ENCODE results near the gene SELENOM. TPM values are rescaled to one million over a fixed set of nuclear protein-coding genes. Genes with fewer than 3 reads are reported as not detected.
"Not testable (repeated sequence)": the region's sequence is repeated elsewhere in the genome, so short reads cannot be mapped to it uniquely, and the experiment has no call there.

SELENOM gene
- total RNA-seq, 1 donor from 2014 or later = 89.0 TPM

DNA sequence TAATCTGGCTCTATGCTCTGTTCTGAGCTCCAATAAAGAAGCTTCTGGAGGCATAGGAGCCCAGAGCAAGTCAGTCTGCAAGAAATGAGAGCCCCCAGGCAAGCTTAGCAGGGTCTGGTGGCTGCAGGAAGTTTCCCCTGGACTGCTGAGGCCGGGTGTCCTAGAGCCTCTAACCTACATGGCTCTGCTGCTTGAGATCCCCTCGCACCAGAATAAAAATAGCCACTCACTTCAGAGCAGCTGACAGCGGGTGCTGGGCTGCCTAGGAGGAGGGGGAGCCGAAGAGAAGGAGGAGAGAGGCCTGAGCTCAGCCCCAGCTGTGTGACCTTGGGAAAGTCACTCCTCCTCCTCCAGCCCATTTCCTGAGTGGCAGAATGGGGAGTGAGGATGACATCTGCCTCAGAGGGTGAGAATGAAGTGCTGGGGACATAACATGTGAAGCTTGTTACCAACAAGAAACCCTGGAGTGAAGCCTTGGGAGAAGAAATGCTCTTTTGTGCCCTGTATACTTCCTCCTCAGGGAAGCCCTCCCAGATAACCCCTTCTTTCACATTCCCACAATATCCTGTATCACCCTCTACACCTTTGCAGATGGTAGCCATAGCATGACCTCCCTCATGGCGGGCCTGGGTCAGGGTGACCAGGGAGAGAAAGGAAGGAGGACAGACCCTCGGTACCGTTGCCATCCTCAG lies 11.8 kb upstream of the SELENOM start:
- no peak for DNase-seq
- H3K27me3 ChIP-seq = no peaks in the 10 kb centered on the region
- no peaks in the 10 kb centered on the region for H3K36me3 ChIP-seq
- intact Hi-C loops (cut with DNase I) = no loop called here
- ATAC-seq = no peak
- H3K27ac ChIP-seq = no peak overlapping the region
- peaks cover 3% of the 10 kb centered on the region for H3K4me1 ChIP-seq
- H3K4me3 ChIP-seq = no peak overlapping the region
- H3K9me3 ChIP-seq = no peaks in the 10 kb centered on the region
- TF ChIP-seq, protein P1, sequence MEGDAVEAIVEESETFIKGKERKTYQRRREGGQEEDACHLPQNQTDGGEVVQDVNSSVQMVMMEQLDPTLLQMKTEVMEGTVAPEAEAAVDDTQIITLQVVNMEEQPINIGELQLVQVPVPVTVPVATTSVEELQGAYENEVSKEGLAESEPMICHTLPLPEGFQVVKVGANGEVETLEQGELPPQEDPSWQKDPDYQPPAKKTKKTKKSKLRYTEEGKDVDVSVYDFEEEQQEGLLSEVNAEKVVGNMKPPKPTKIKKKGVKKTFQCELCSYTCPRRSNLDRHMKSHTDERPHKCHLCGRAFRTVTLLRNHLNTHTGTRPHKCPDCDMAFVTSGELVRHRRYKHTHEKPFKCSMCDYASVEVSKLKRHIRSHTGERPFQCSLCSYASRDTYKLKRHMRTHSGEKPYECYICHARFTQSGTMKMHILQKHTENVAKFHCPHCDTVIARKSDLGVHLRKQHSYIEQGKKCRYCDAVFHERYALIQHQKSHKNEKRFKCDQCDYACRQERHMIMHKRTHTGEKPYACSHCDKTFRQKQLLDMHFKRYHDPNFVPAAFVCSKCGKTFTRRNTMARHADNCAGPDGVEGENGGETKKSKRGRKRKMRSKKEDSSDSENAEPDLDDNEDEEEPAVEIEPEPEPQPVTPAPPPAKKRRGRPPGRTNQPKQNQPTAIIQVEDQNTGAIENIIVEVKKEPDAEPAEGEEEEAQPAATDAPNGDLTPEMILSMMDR (IDR thresholded peaks at IDR 0.05) = no peak

DNA sequence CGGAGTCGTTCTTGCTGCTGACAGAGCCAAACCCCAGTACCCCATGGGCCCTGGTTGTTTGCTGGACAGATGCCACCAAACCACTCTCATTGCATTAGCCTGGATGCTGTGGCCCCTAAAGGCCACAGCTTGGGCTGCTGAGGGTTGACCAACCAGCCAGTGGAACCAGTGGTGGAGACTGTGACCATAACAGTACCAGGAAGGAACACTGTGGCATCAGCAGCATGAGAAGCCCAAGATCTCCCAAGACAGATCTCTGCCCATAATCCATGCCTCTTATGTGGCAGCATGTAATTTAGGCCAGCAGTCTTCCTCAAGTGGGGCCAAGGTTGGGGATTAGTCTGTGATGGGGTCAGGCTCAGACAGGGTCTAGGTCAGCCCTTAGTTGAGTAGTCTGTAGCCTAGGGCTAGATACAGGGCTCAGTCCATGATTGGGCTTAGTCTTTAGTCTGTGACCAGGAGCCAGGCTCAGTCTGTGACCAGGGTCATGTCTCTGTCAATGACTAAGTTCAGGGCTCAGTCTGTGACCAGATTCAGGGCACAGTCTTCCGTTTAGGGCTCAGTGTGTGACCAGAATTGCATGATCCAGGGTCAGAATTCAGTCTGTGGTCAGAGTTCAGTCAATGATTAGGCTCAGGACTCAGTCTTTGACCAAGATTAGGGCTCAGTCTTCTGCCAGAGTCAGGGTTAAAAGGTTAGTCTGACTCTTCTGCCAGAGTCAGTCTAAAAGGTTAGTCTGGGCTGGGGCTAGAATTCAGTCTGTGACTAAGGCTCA lies 10.9 kb upstream of the SELENOM start:
- Histone ChIP-seq H3K9me3 (no peaks in the 10 kb centered on the region), H3K36me3 (no peaks in the 10 kb centered on the region), H3K4me3 (no peak overlapping the region), H3K27ac (no peak overlapping the region), H3K27me3 (no peaks in the 10 kb centered on the region), H3K4me1 (peaks cover 3% of the 10 kb centered on the region)
- TF ChIP-seq, protein P1 (IDR thresholded peaks at IDR 0.05) = no peak
- ATAC-seq (no peak), DNase-seq (no peak)
- intact Hi-C loops (cut with DNase I) = no loop called here

DNA sequence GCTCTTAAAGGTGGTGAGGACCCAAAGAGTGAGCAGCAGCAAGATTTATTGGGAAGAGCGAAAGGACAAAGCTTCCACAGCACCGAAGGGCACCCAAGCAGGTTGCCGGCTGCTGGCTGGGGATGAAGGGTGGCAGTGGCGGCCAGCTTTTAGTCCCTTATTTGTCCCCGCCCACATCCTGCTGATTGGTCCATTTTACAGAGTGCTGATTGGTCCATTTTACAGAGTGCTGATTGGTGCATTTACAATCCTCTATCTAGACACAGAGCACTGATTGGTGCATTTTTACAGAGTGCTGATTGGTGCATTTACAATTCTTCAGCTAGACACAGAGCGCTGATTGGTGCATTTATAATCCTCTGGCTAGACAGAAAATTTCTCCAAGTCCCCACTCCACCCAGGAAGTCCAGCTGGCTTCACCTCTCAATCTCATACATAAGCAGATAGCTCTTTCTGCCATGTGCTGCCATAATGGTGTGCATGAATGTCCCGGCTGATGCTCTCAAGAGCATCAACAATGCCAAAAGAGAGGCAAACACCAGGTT lies 5.3 kb upstream of the SELENOM start:
- H3K27me3 ChIP-seq; H3K36me3 ChIP-seq; H3K4me1 ChIP-seq; H3K4me3 ChIP-seq; DNase-seq; intact Hi-C loops (cut with DNase I); ATAC-seq; H3K9me3 ChIP-seq; H3K27ac ChIP-seq: not testable (repeated sequence)

DNA sequence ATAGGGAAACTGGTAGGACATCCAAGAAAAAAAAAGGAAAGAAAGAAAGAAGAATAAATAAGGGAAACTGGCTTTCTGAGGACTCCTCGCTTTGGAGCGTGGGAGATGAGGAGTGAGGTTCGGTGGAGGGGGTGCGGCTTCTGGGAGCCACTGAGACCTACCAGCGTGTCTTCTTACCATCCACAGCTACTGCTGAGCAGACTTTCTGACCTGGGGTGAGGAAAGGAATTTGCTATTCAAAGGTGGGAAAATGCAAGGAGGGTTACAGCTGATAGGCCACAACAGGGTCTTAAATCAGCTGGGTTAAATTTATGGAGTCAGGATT lies 488 bp upstream of the SELENOM start:
- Histone ChIP-seq H3K9me3 (no peaks in the 10 kb centered on the region), H3K27ac (peak overlapping the region; percentile 67), H3K27me3 (no peaks in the 10 kb centered on the region), H3K4me1 (peaks cover 16% of the 10 kb centered on the region), H3K36me3 (peaks cover 17% of the 10 kb centered on the region), H3K4me3 (peak overlapping the region; percentile 69)
- TF ChIP-seq, protein P1 (IDR thresholded peaks at IDR 0.05) = no peak
- intact Hi-C loops (cut with DNase I) = no loop called here
- DNase-seq = no peak
- no peak for ATAC-seq

DNA sequence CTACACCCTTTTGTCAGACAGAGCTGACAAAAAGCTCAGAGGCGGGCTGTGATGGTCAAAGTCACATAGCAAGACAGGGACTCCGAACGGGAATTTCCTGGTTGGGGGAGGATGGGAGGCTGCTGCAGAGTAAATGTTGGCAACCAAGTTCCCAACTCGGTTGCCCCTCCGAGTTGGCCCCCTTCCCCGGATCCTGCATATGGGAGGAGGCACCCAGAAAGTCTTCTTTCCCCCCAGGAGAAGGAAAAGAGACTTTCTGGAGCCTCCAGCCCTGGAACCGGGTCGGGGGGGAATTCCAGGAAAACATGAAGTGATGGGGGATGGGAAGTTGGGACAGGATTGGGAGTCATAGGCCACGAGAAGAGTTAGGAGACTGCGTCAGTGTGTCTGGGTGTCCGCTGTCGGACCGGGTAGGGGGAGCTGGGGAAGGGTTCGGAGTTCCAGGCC lies 614 bp downstream of the SELENOM start:
- Histone ChIP-seq H3K27me3 (no peaks in the 10 kb centered on the region), H3K27ac (peak overlapping the region; percentile 93), H3K4me1 (peaks cover 16% of the 10 kb centered on the region), H3K4me3 (peak overlapping the region; percentile 69), H3K9me3 (no peaks in the 10 kb centered on the region), H3K36me3 (peaks cover 17% of the 10 kb centered on the region)
- ATAC-seq (no peak), DNase-seq (no peak)
- TF ChIP-seq, protein P1 (IDR thresholded peaks at IDR 0.05) = no peak
- intact Hi-C loops (cut with DNase I) = no loop called here

DNA sequence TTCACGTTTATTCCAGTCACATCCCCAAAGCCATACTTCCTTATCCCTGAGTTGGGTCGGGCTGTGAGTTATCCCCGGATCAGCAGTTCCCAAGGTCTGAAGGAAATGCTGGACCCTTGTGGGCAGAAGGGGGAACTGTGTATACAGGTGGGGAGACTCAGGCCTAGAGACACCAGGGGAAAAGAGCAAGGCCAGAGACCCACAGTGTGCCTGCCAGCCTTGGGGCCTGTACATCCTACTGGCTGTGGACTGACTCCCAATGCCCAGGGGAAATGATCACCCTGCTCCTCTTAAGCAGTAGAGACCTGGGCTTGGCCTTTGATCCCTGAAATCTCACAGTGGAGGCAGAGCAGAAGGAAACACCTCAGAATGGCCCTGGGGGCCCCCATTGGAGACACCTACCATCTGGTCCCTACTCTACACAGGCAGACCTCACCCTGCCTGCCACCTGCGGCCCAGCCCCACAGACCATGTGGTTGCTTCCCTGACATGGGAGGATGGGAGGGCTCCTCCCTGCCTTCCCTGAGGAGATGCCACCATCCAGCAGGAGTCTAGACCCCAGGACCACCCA lies 1.3 kb downstream of the SELENOM start:
- intact Hi-C loops (cut with DNase I) = no loop called here
- DNase-seq = no peak
- no peak for ATAC-seq
- H3K27me3 ChIP-seq = no peaks in the 10 kb centered on the region
- H3K27ac ChIP-seq = peak overlapping the region; percentile 93
- H3K4me3 ChIP-seq = peak overlapping the region; percentile 69
- peaks cover 17% of the 10 kb centered on the region for H3K36me3 ChIP-seq
- H3K4me1 ChIP-seq = peaks cover 16% of the 10 kb centered on the region
- TF ChIP-seq, protein P1 (IDR thresholded peaks at IDR 0.05) = no peak
- no peaks in the 10 kb centered on the region for H3K9me3 ChIP-seq
